ENCODE results near the gene PRRT2. TPM values are rescaled to one million over a fixed set of nuclear protein-coding genes. Genes with fewer than 3 reads are reported as not detected.
"Not testable (repeated sequence)": the region's sequence is repeated elsewhere in the genome, so short reads cannot be mapped to it uniquely, and the experiment has no call there.

PRRT2 gene
- total and polyA plus RNA-seq, 4 donors = 5.3 to 36.6 (median 20.7) TPM

DNA sequence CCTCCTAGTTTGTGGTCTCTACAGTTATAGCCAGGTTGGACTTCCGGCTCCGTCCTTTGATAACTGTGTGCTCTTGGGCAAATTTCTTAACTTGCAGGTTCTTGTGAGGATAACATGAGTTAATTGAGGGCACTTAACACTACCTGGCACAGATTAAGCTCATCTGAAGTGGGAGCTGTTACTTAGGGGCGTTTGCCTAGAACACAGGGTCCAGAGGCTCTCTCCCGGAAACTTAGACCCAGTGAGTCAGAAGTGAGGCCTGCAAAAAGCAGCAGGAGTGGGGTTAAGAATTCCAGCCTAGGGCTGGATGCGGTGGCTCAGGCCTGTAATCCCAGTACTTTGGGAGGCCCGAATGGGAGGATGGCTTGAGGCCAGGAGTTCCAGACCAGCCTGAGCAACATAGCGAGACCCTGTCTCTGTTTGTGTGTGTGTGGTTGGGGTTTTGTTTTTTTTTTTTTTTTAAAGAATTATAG, 9.7 kb downstream of the PRRT2 start:
- peak in 1 of 2 donors; percentile 66 for DNase-seq
- Histone ChIP-seq H3K9me3 (ENCODE audit: control insufficient read depth, low read length) (no peaks in the 10 kb centered on the region), H3K4me3 (ENCODE audit: low read length in 2 of 2) (peak overlapping the region; percentile 32 to 79), H3K4me1 (ENCODE audit: control insufficient read depth in 1 of 2, insufficient read depth in 2 of 2, low read length in 2 of 2) (peaks cover 0 to 3% of the 10 kb centered on the region in 2 donors), H3K36me3 (ENCODE audit: control insufficient read depth in 1 of 2, insufficient read depth in 2 of 2, low read length in 1 of 2) (no peaks in the 10 kb centered on the region), H3K27me3 (ENCODE audit: control insufficient read depth in 1 of 2, insufficient read depth in 2 of 2, low read length in 1 of 2) (no peaks in the 10 kb centered on the region), H3K27ac (ENCODE audit: low read depth in 1 of 2, low read length in 2 of 2) (peak overlapping the region; percentile 68 to 86)
- intact Hi-C loops (cut with DNase I) = loop anchor here in 1 of 2 donors (5.0 to 10.0 kb wide), 2 partner anchors 41 to 117 kb away; partner anchors contain the start of gene CDIPT
- 10 to 15% methylated on average over 7 of the region's 7 CpGs for WGBS, 2 donors
- ATAC-seq (ENCODE audit: low FRiP score) = no peak

DNA sequence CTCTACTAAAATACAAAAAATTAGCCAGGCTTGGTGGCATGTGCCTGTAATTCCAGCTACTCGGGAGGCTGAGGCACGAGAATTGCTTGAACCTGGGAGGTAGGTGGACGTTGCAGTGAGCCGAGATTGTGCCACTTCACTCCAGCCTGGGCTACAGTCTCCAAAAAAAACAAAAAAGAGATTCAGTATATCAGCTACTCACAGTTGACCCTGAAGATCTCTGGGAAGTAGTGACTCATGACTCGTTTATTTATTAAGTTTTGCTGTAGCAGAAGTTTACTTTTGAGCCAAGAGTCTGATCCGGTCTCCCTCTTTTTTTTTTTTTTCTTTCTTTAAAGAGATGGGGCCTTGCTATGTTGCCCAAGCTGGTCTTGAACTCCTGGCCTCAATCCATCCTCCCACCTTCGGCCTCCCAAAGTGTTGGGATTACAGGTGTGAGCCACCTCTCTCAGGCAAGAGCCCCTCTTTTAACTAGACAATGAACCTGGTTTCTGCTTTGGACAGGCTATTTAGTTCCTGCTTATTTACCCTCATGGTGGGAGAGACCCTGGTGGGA, 12.7 kb downstream of the PRRT2 start:
- peaks cover 0 to 4% of the 10 kb centered on the region in 2 donors for H3K4me1 ChIP-seq (ENCODE audit: control insufficient read depth in 1 of 2, insufficient read depth in 2 of 2, low read length in 2 of 2)
- H3K27me3 ChIP-seq (ENCODE audit: control insufficient read depth in 1 of 2, insufficient read depth in 2 of 2, low read length in 1 of 2) = no peaks in the 10 kb centered on the region
- ATAC-seq (ENCODE audit: low FRiP score) (peak; percentile 67), DNase-seq (no peak)
- WGBS, 2 donors = 7 to 8% methylated on average over 7 of the region's 7 CpGs
- intact Hi-C loops (cut with DNase I) = loop anchor here in 1 of 2 donors (5.0 to 10.0 kb wide), 2 partner anchors 38 to 120 kb away; partner anchors contain the start of gene CDIPT
- H3K9me3 ChIP-seq (ENCODE audit: control insufficient read depth, low read length) = no peaks in the 10 kb centered on the region
- no peaks in the 10 kb centered on the region for H3K36me3 ChIP-seq (ENCODE audit: control insufficient read depth in 1 of 2, insufficient read depth in 2 of 2, low read length in 1 of 2)
- peak overlapping the region in 1 of 2 donors; percentile 66 for H3K27ac ChIP-seq (ENCODE audit: low read depth in 1 of 2, low read length in 2 of 2)
- no peak overlapping the region for H3K4me3 ChIP-seq (ENCODE audit: low read length in 2 of 2)

DNA sequence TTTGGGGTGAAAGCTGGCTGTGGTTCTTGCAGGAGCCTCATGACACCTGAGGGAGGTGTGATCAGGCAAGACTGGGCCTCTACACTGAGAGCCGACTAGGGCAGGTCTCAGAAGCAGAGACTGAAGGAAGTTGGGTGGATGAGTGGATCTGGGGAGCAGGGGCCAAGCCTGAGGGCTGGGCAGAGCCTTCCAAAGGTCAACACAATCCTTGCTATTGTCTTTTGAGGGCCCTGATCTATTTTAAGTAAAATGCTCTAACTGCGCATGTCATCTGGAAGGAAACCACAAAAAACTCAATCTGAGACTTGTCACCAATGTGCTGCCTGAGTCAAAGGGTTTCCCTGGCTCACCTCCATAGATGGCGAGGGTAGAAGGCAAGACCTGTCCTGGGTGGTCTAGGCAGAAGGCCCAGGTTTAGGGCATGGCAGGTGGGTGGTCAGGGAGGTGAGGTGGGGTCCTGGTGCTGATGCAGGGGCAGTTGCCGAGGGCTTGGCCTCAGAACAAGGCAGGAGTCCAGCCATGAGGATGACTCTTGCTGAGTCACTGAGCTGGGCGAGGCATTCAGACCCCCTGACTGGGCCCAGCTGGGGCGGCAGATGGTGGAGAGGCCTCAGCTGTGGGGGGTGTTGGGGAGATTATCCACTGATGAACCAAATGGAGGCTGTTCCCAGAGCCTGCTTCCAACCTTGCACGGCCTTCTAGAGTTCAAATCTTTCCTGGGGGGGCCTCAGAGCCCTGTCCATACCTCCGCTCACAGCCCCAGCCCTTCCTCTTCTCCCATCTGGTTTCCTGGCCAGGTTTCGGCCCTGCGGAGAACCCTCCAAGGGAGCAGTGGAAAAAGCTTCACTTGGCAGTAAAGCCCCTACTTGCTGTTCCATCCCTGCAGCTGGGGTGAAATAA, 13.4 kb downstream of the PRRT2 start:
- WGBS, 2 donors = 32 to 34% methylated on average over 10 of the region's 10 CpGs

DNA sequence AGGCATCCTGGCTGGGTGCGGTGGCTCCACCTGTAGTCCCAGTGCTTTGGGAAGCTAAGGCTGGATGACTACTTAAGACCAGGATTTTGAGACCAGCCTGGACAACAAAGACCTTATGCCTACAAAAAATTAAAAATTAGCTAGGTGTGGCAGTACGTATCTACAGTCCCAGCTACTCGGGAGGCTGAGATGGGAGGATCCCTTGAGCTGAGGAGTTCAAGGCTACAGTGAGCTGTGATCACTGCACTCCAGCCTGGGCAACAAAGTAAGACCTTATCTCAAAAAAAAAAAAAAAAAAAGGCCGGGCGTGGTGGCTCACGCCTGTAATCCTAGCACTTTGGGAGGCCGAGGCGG, 14.3 kb downstream of the PRRT2 start:
- 94 to 97% methylated on average over 5 to 8 of the region's 8 CpGs for WGBS, 2 donors
- Histone ChIP-seq H3K9me3 (ENCODE audit: control insufficient read depth, low read length) (no peaks in the 10 kb centered on the region), H3K4me3 (ENCODE audit: low read length in 2 of 2) (no peak overlapping the region), H3K27me3 (ENCODE audit: control insufficient read depth in 1 of 2, insufficient read depth in 2 of 2, low read length in 1 of 2) (no peaks in the 10 kb centered on the region), H3K36me3 (ENCODE audit: control insufficient read depth in 1 of 2, insufficient read depth in 2 of 2, low read length in 1 of 2) (peaks cover 0 to 4% of the 10 kb centered on the region in 2 donors), H3K27ac (ENCODE audit: low read depth in 1 of 2, low read length in 2 of 2) (no peak overlapping the region), H3K4me1 (ENCODE audit: control insufficient read depth in 1 of 2, insufficient read depth in 2 of 2, low read length in 2 of 2) (peaks cover 0 to 4% of the 10 kb centered on the region in 2 donors)
- DNase-seq = no peak
- ATAC-seq (ENCODE audit: low FRiP score) = no peak
- intact Hi-C loops (cut with DNase I) = loop anchor here in 1 of 2 donors (10.0 kb wide), 1 partner anchor 122 kb away; no protein-coding TSS in a partner anchor

More for the DNA sequence above, 13.4 kb downstream of the PRRT2 start:
- Histone ChIP-seq H3K4me3 (ENCODE audit: low read length in 2 of 2) (no peak overlapping the region), H3K27me3 (ENCODE audit: control insufficient read depth in 1 of 2, insufficient read depth in 2 of 2, low read length in 1 of 2) (no peaks in the 10 kb centered on the region), H3K4me1 (ENCODE audit: control insufficient read depth in 1 of 2, insufficient read depth in 2 of 2, low read length in 2 of 2) (peaks cover 0 to 4% of the 10 kb centered on the region in 2 donors), H3K27ac (ENCODE audit: low read depth in 1 of 2, low read length in 2 of 2) (peak overlapping the region in 1 of 2 donors; percentile 66), H3K36me3 (ENCODE audit: control insufficient read depth in 1 of 2, insufficient read depth in 2 of 2, low read length in 1 of 2) (peaks cover 0 to under 1% of the 10 kb centered on the region in 2 donors), H3K9me3 (ENCODE audit: control insufficient read depth, low read length) (no peaks in the 10 kb centered on the region)
- ATAC-seq (ENCODE audit: low FRiP score) (peak; percentile 79), DNase-seq (peak in 1 of 2 donors; percentile 72)
- intact Hi-C loops (cut with DNase I) = loop anchor here in 1 of 2 donors (10.0 kb wide), 1 partner anchor 121 kb away; no protein-coding TSS in a partner anchor

DNA sequence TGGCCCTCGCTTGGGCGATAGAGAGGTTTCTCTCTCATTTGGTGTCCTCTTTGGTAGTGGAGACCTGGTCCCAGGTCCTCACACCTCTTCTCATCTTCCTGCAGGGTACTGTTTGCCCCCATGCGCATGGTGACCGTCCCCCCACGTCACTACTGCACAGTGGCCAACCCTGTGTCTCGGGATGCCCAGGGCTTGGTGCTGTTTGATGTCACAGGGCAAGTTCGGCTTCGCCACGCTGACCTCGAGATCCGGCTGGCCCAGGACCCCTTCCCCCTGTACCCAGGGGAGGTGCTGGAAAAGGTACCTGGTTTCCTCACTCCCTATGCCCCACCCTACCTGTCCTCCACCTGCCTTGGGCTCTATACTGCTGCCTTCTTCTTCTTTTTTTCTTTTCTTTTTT, 18.8 kb downstream of the PRRT2 start:
- peaks cover 0 to 13% of the 10 kb centered on the region in 2 donors for H3K36me3 ChIP-seq (ENCODE audit: control insufficient read depth in 1 of 2, insufficient read depth in 2 of 2, low read length in 1 of 2)
- 89 to 95% methylated on average over 11 of the region's 11 CpGs for WGBS, 2 donors
- intact Hi-C loops (cut with DNase I) = no loop called here

DNA sequence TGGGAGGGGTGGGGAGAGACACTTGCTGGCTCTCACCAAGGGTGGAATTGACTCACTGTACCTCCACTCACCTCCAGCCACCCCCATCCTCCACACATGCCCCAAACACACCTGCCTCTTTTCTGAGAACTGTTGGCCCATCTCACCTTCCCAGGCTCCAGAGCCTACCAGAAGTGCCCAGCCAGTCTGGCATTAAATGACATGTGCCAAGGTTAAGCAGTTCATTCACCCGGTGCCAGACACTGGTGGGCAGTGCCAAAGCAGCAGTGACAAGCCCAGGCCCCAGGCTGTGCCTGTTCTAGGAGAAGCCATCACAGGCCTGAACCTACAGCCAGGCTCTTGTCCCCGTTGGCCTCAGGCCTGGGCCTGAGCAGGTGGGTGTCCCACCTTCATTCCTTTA, 19.5 kb downstream of the PRRT2 start:
- Histone ChIP-seq H3K4me3 (ENCODE audit: low read length in 2 of 2) (no peak overlapping the region), H3K9me3 (ENCODE audit: control insufficient read depth, low read length) (no peaks in the 10 kb centered on the region), H3K27ac (ENCODE audit: low read depth in 1 of 2, low read length in 2 of 2) (no peak overlapping the region), H3K27me3 (ENCODE audit: control insufficient read depth in 1 of 2, insufficient read depth in 2 of 2, low read length in 1 of 2) (no peaks in the 10 kb centered on the region), H3K36me3 (ENCODE audit: control insufficient read depth in 1 of 2, insufficient read depth in 2 of 2, low read length in 1 of 2) (peaks cover 0 to 13% of the 10 kb centered on the region in 2 donors), H3K4me1 (ENCODE audit: control insufficient read depth in 1 of 2, insufficient read depth in 2 of 2, low read length in 2 of 2) (peaks cover 0 to 1% of the 10 kb centered on the region in 2 donors)
- WGBS, 2 donors = 40 to 46% methylated on average over 2 of the region's 2 CpGs
- DNase-seq = no peak
- intact Hi-C loops (cut with DNase I) = no loop called here
- peak; percentile 6 for ATAC-seq (ENCODE audit: low FRiP score)

More for the DNA sequence above, 18.8 kb downstream of the PRRT2 start:
- Histone ChIP-seq H3K9me3 (ENCODE audit: control insufficient read depth, low read length) (no peaks in the 10 kb centered on the region), H3K27ac (ENCODE audit: low read depth in 1 of 2, low read length in 2 of 2) (no peak overlapping the region), H3K4me1 (ENCODE audit: control insufficient read depth in 1 of 2, insufficient read depth in 2 of 2, low read length in 2 of 2) (peaks cover 0 to 1% of the 10 kb centered on the region in 2 donors), H3K4me3 (ENCODE audit: low read length in 2 of 2) (no peak overlapping the region), H3K27me3 (ENCODE audit: control insufficient read depth in 1 of 2, insufficient read depth in 2 of 2, low read length in 1 of 2) (no peaks in the 10 kb centered on the region)
- DNase-seq (no peak), ATAC-seq (ENCODE audit: low FRiP score) (no peak)

DNA sequence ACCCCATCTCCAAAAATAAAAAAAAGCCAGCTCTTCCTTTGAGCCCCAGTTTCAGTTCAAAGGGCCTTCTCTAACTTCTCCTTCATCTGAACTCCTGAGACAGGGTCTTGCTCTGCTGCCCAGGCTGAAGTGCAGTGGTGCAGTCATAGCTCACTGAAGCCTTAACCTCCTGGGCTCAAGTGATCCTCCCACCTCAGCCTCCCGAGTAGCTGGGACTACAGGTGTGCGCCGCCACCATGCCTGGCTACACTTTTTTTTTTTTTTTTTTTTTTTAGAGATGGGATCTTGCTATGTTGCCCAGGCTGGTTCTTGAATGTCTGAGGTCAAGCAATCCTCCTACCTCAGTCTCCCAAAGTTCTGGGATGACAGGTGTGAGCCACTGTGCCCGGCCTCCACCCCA, 21.2 kb downstream of the PRRT2 start:
- H3K27ac ChIP-seq (ENCODE audit: low read depth in 1 of 2, low read length in 2 of 2); H3K4me3 ChIP-seq (ENCODE audit: low read length in 2 of 2); DNase-seq; H3K4me1 ChIP-seq (ENCODE audit: control insufficient read depth in 1 of 2, insufficient read depth in 2 of 2, low read length in 2 of 2); H3K9me3 ChIP-seq (ENCODE audit: control insufficient read depth, low read length); ATAC-seq (ENCODE audit: low FRiP score); H3K27me3 ChIP-seq (ENCODE audit: control insufficient read depth in 1 of 2, insufficient read depth in 2 of 2, low read length in 1 of 2); intact Hi-C loops (cut with DNase I): not testable (repeated sequence)
- 96 to 98% methylated on average over 4 of the region's 4 CpGs for WGBS, 2 donors
- H3K36me3 ChIP-seq (ENCODE audit: control insufficient read depth in 1 of 2, insufficient read depth in 2 of 2, low read length in 1 of 2) = peaks cover 0 to 15% of the 10 kb centered on the region in 2 donors

DNA sequence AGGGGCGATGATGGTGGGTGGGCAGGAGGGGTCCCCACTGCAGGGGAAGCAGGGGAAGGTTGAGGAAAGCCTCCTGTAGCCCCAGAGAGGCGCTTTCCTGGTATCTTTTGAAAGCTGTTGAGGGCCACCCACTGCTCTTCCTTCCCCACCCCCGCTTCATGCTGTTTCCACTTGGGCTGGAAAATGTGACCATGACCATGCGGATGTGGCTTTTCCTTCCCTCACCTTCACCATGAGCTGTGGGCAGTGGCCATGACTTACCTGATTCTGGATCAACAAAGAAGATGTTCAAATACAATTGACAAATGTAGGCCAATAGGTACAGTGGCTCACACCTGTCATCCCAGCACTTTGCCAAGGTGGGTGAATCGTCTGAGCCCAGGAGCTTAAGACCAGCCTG, 22.1 kb downstream of the PRRT2 start:
- intact Hi-C loops (cut with DNase I) = no loop called here
- H3K4me1 ChIP-seq (ENCODE audit: control insufficient read depth in 1 of 2, insufficient read depth in 2 of 2, low read length in 2 of 2) = no peaks in the 10 kb centered on the region
- H3K36me3 ChIP-seq (ENCODE audit: control insufficient read depth in 1 of 2, insufficient read depth in 2 of 2, low read length in 1 of 2) = peaks cover 0 to 15% of the 10 kb centered on the region in 2 donors
- H3K9me3 ChIP-seq (ENCODE audit: control insufficient read depth, low read length) = no peaks in the 10 kb centered on the region
- no peak for DNase-seq
- no peak overlapping the region for H3K27ac ChIP-seq (ENCODE audit: low read depth in 1 of 2, low read length in 2 of 2)
- H3K27me3 ChIP-seq (ENCODE audit: control insufficient read depth in 1 of 2, insufficient read depth in 2 of 2, low read length in 1 of 2) = no peaks in the 10 kb centered on the region
- H3K4me3 ChIP-seq (ENCODE audit: low read length in 2 of 2) = no peak overlapping the region
- WGBS, 2 donors = 96% methylated on average over 5 of the region's 5 CpGs
- no peak for ATAC-seq (ENCODE audit: low FRiP score)

All from aorta (tissue), 5 donors.